ENCODE measurements around the gene RNASE13. TPM values are rescaled to one million over a fixed set of nuclear protein-coding genes. Genes with fewer than 3 reads are reported as not detected.

The RNASE13 gene
- total RNA-seq, 1 experiment from 2014 or later: not detected

- no peak overlapping the region for H3K9ac ChIP-seq (ENCODE audit: extremely low read depth, insufficient read length, low read length)
- no peak overlapping the region for H4K5ac ChIP-seq (ENCODE audit: insufficient read length, low read depth, low read length)
- H3K14ac ChIP-seq (ENCODE audit: insufficient read depth, low read length): no peak overlapping the region
- no peak overlapping the region for H3K56ac ChIP-seq (ENCODE audit: insufficient read length, low read depth, low read length)
- no peak overlapping the region for H2BK5ac ChIP-seq (ENCODE audit: insufficient read length, low read length)
- no peak overlapping the region for H2BK15ac ChIP-seq (ENCODE audit: low read depth, low read length)
- no peaks in the 10 kb centered on the region for H3K9me3 ChIP-seq (ENCODE audit: control insufficient read depth, low read depth, low read length)
- Mint-ChIP-seq H3K27me3 (ENCODE audit: low read depth) (no peaks in the 10 kb centered on the region), H3K4me1 (peaks cover 2% of the 10 kb centered on the region in 2 experiments; a peak in 3 of 4 replicates), H3K36me3 (ENCODE audit: insufficient read depth in 1 of 3, low read depth in 3 of 3) (peaks cover 64 to 94% (median 90%) of the 10 kb centered on the region in 3 experiments), H3K4me3 (no peak overlapping the region), H3K9me3 (no peaks in the 10 kb centered on the region), H3K27ac (no peak overlapping the region)
- H3K27me3 ChIP-seq (ENCODE audit: insufficient read depth, low read length): no peaks in the 10 kb centered on the region
- WGBS (ENCODE audit: extremely low coverage, insufficient read length, low lambda C conversion rate): no CpG with 5 or more reads among the region's 5 CpGs
- no peak overlapping the region for H3K4me2 ChIP-seq (ENCODE audit: insufficient read depth, insufficient read length, low read length)
- H3K4ac ChIP-seq (ENCODE audit: low read depth, low read length): no peak overlapping the region
- H4K91ac ChIP-seq (ENCODE audit: insufficient read length, low read depth, low read length): no peak overlapping the region
- H2AK5ac ChIP-seq (ENCODE audit: insufficient read length, low read length): no peak overlapping the region
- no peaks in the 10 kb centered on the region for H3K23me2 ChIP-seq (ENCODE audit: insufficient read length, low read depth, low read length, poor library complexity, severe bottlenecking)
- no peak for TF ChIP-seq CTCF (conservative IDR thresholded peaks at IDR 0.05)
- DNase-seq: no peak
- no peak overlapping the region for H3K23ac ChIP-seq (ENCODE audit: insufficient read length, low read depth, low read length)
- no peak overlapping the region for H3K18ac ChIP-seq (ENCODE audit: insufficient read length, low read depth, low read length)
- H4K20me1 ChIP-seq (ENCODE audit: control insufficient read depth, insufficient read depth, insufficient read length): no peaks in the 10 kb centered on the region
- no peaks in the 10 kb centered on the region for H3K79me1 ChIP-seq (ENCODE audit: insufficient read depth, low read depth, low read length, poor library complexity, severe bottlenecking)
- H3K27ac ChIP-seq (ENCODE audit: insufficient read length, low read depth, low read length): no peak overlapping the region
- no peak overlapping the region for H2BK12ac ChIP-seq (ENCODE audit: insufficient read length, low read depth, low read length)
- H2BK120ac ChIP-seq (ENCODE audit: low read depth, low read length, poor library complexity, severe bottlenecking): no peak overlapping the region
- no peak overlapping the region for H3T11ph ChIP-seq (ENCODE audit: low read length)
- H3K4me1 ChIP-seq (ENCODE audit: insufficient read depth, low read length): no peaks in the 10 kb centered on the region
- H4K8ac ChIP-seq (replicated peaks; ENCODE audit: insufficient read length, low read depth, low read length): no peak overlapping the region
- H2AFZ ChIP-seq (ENCODE audit: low read length): no peak overlapping the region
- H3K79me2 ChIP-seq (ENCODE audit: insufficient read depth, low read length): no peaks in the 10 kb centered on the region
- H2BK20ac ChIP-seq (ENCODE audit: low read depth, low read length, poor library complexity, severe bottlenecking): no peak overlapping the region
These were observed 43.7 kb upstream of the RNASE13 start for GRCh38 chr14:21078287-21078686.
